Cardiac muscle cell (in vitro differentiated cells and primary cell): Measurements from ENCODE around the gene GLB1L. TPM values are rescaled to one million over a fixed set of nuclear protein-coding genes. Genes with fewer than 3 reads are reported as not detected.
"Not testable (repeated sequence)": the region's sequence is repeated elsewhere in the genome, so short reads cannot be mapped to it uniquely, and the experiment has no call there.

Experiments
- DNase-seq, 2 donors: peaks; one replicate each; pipeline versions ENCODE4 v3.0.0 to v3.0.0-alpha.2; 2010 to 2017; ENCODE audit warnings: low read depth in 1 of 2, low spot score in 1 of 2
- H3K27ac ChIP-seq: fragments of 200-600 bp; sonication (generic); 2 replicates; pipeline ENCODE4 v1.5.1; 2016
- H3K27me3 ChIP-seq: fragments of 200-600 bp; sonication (generic); 2 replicates; pipeline ENCODE4 v1.6.0; 2016; ENCODE audit warnings: control low read depth
- H3K36me3 ChIP-seq: fragments of 200-600 bp; sonication (generic); 2 replicates; pipeline ENCODE4 v1.5.1; 2016; ENCODE audit warnings: control low read depth
- H3K4me1 ChIP-seq: fragments of 200-600 bp; sonication (generic); 2 replicates; pipeline ENCODE4 v1.8.1; 2017; ENCODE audit warnings: low read depth, mild to moderate bottlenecking, mixed run types
- H3K4me3 ChIP-seq: fragments of 200-600 bp; sonication (generic); 2 replicates; pipeline ENCODE4 v1.5.1; 2016; ENCODE audit warnings: mild to moderate bottlenecking
- H3K9me3 ChIP-seq: fragments of 200-600 bp; sonication (generic); 2 replicates; pipeline ENCODE4 v1.5.1; 2017; ENCODE audit warnings: low read depth, mild to moderate bottlenecking, control low read depth
- polyA plus RNA-seq: library from polyadenylated mRNA; unstranded; fragments of >200 nt; fragmentation: Nextera tagmentation; extraction: Ambion mirVana; gene quantifications from 2 replicates; pipeline ENCODE4 v1.2.1, GENCODE V29; 2016
- total RNA-seq: library from RNA; depleted of rRNA; stranded (reverse); fragments of >200 nt; gene quantifications from 2 replicates; pipeline ENCODE4 v1.2.3, GENCODE V29; 2016
- TF ChIP-seq, protein P1 (sequence below): IDR thresholded peaks from 2 replicates; pipeline ENCODE4 v1.5.1; 2012; ENCODE audit warnings: low read depth, mild to moderate bottlenecking, low read length

The GLB1L gene
- total and polyA plus RNA-seq, 2 experiments from 2014 or later: 3.3 to 10.4 TPM

DNA sequence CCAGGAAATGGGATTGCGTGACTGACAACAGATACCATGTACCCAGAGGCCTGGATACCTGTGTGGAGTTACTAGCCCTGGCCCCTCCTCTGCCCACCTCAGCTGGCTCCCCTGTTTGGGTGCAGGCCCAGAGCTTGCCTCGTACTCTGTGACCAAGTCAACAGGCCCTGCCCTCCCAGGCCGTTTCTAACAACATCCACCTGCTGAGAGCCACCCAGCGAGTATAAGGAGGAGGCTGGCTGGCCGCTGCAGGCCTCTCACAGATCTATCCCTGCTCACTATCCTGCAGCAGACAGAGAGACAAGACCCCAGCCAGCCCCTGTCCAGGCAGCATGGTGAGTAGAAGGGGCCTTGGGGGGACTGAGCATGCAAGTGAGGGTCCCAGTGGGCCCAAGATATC lies 21.0 kb upstream of the GLB1L start:
- H3K4me3 ChIP-seq: no peak overlapping the region
- H3K4me1 ChIP-seq: no peaks in the 10 kb centered on the region
- H3K36me3 ChIP-seq: no peaks in the 10 kb centered on the region
- peaks cover 38% of the 10 kb centered on the region for H3K27me3 ChIP-seq
- TF ChIP-seq, protein P1, sequence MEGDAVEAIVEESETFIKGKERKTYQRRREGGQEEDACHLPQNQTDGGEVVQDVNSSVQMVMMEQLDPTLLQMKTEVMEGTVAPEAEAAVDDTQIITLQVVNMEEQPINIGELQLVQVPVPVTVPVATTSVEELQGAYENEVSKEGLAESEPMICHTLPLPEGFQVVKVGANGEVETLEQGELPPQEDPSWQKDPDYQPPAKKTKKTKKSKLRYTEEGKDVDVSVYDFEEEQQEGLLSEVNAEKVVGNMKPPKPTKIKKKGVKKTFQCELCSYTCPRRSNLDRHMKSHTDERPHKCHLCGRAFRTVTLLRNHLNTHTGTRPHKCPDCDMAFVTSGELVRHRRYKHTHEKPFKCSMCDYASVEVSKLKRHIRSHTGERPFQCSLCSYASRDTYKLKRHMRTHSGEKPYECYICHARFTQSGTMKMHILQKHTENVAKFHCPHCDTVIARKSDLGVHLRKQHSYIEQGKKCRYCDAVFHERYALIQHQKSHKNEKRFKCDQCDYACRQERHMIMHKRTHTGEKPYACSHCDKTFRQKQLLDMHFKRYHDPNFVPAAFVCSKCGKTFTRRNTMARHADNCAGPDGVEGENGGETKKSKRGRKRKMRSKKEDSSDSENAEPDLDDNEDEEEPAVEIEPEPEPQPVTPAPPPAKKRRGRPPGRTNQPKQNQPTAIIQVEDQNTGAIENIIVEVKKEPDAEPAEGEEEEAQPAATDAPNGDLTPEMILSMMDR: no peak
- H3K9me3 ChIP-seq: no peaks in the 10 kb centered on the region
- DNase-seq: no peak
- no peak overlapping the region for H3K27ac ChIP-seq

GRCh38 chr2:219261024-219261855 lies 16.0 kb upstream of the GLB1L start:
- Histone ChIP-seq H3K27ac (no peak overlapping the region), H3K4me3 (no peak overlapping the region), H3K9me3 (no peaks in the 10 kb centered on the region), H3K27me3 (peaks cover 71% of the 10 kb centered on the region), H3K4me1 (no peaks in the 10 kb centered on the region), H3K36me3 (no peaks in the 10 kb centered on the region)
- DNase-seq: no peak
- TF ChIP-seq, protein P1: no peak

DNA sequence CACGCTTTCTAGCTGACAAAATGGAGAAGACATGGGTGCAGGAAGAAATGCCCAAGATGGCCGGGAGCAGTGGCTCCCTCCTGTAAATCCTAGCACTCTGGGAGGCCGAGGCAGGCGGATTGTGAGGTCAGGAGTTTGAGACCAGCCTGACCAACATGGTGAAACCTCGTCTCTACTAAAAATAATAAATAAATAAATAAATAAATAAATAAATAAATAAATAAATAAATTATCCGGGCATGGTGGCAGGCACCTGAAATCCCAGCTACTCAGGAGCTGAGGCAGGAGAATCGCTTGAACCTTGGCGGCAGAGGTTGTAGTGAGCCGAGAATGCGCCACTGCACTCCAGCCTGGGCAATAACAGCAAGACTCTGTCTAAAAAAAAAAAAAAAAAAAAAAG lies 13.7 kb upstream of the GLB1L start:
- H3K4me3 ChIP-seq, H3K27ac ChIP-seq, H3K36me3 ChIP-seq, H3K9me3 ChIP-seq, H3K4me1 ChIP-seq, DNase-seq: not testable (repeated sequence)
- peaks cover 92% of the 10 kb centered on the region for H3K27me3 ChIP-seq

- Histone ChIP-seq H3K27me3 (peaks cover 82% of the 10 kb centered on the region), H3K27ac (no peak overlapping the region), H3K9me3 (no peaks in the 10 kb centered on the region), H3K4me3 (peak overlapping the region; percentile 33), H3K36me3 (no peaks in the 10 kb centered on the region), H3K4me1 (peaks cover 12% of the 10 kb centered on the region)
- TF ChIP-seq, protein P1: no peak
- DNase-seq: no peak
Measured at GRCh38 chr2:219254590-219255201, 9.5 kb upstream of the GLB1L start.

DNA sequence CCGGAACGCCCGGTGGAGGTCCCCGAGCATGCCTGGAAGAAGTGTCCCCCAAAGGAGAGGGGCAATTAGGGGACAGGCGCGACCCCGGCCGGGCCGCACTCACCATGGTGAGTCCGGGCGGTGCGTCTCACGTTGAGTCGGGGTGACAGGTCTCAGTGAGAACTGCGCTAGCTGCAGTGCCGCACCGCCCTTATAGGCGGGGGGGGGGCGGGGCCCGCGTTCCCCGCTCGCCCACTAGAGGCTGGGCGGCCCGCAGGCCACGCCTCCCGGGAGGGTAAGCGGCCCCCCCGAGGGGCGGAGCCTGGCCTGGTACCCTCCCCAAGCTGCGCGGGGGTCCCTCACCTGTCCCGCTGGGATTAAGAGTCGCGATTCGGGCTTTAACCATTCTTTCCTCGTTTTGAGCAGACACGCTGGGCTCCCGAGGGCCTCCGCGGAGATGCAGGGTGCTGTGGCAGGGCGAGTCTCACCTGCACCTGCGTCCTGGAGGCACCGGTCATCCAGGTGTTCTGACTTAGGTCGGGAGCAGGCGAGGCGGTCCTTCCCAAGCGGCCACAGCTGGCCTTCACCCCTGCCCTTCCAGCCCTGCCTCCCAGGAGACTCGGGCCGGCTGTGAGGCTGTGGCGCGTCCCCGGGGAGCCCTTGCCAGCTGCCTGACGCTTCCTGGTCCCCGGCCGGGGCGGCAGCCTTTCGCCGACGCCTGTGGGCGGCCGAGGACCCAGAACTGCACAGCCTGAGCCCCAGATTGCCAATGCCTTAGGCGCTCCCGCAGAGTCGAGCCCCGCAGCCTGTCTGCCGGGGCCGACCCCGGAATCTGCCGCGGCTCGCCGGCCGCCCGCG lies 8.7 kb upstream of the GLB1L start, which contains the start of gene TUBA4A:
Gene TUBA4A (minus strand): TSS at position 166 of the 837 bp plus-strand sequence. CDS start 60 bp downstream, at position 106.
- DNase-seq: peak; percentile 62 to 63
- TF ChIP-seq, protein P1: no peak
- H3K27me3 ChIP-seq: peaks cover 76% of the 10 kb centered on the region
- H3K27ac ChIP-seq: no peak within 1 kb of the TSS
- peaks cover 12% of the 10 kb centered on the region for H3K4me1 ChIP-seq
- peak within 1 kb of the TSS; percentile 33 for H3K4me3 ChIP-seq
- no peaks in the 10 kb centered on the region for H3K36me3 ChIP-seq
- H3K9me3 ChIP-seq: no peaks in the 10 kb centered on the region
